ENCODE results near the gene KIAA0513.

Gene KIAA0513

DNA sequence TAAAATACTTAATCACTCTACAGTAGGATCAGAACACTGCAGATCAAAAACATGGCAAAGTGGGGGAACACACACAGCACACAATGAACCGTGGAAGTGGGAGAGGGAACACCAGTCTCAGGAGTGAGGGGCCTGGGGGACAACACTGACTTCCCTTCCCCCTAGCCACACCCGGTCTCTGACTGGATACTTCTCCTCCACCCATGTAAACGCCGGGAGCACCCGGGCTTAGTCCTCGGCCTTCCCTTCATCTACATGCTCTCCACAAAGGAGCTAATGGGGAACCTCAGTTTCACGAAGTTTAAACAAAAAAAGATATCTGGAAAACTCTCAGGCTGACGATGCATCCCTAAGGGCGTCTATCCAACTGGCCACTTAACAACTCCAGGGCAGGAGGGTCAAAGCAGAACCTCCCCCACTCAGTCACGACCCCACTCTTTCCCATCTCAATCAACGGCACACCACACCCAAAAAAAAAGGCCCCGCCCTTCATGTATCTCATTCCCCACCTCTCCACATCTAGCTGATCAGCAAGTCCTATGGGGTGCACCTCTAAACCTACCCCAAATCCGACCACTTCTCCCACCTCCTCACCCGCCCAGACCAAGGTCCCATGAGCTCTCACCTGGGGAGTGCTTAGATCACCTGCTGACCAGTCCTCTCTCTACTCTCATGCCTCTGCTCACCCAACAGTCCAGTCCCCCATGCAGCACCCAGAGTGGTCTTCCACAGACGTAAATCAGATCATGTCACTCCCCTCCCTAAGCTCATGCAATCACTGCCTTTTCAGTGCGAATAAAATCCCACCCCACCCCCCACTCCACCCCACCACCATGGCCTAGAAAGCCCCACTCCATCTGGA is 23.6 kb upstream of the KIAA0513 start:
- in situ Hi-C loops (cut with MboI; ENCODE audit: low sequenced_read_pairs) = no loop called here

DNA sequence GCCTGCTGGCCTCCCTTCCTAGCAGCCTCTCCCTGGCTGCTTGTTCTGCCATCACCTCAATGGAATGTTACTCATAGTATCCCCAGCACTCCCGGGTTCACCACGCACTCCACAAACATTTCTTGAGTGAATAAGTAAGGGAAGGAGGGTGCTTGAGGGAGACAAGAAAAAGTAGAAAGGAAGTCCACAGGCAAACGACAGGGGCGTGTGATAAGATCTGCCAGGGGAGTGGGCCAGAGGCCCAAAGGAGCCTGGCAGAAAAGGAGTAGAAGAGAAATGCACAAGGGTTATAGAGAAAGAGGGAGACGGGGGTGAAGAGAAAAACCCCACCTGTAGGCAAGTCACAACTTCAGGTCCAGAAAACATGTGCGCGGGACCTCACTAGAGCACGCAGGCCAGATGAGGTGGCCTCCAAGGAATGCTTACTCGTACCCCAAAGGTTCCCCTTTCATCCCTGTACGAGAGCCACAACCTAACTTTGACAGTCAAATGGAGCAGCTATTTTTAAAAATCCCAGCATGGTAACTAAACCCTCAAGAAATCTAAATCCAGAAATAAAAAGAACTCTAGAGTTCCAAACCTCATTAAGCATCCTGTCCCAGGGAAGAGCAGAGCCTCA is 22.9 kb upstream of the KIAA0513 start:
- in situ Hi-C loops (cut with MboI; ENCODE audit: low sequenced_read_pairs) = no loop called here

- in situ Hi-C loops (cut with MboI; ENCODE audit: low sequenced_read_pairs) = no loop called here
Measured at GRCh38 chr16:85005285-85006069, 22.1 kb upstream of the KIAA0513 start.

GRCh38 chr16:85006639-85007038 is 21.0 kb upstream of the KIAA0513 start:
- in situ Hi-C loops (cut with MboI; ENCODE audit: low sequenced_read_pairs) = no loop called here

GRCh38 chr16:85007496-85008214 is 19.9 kb upstream of the KIAA0513 start:
- in situ Hi-C loops (cut with MboI; ENCODE audit: low sequenced_read_pairs) = no loop called here

DNA sequence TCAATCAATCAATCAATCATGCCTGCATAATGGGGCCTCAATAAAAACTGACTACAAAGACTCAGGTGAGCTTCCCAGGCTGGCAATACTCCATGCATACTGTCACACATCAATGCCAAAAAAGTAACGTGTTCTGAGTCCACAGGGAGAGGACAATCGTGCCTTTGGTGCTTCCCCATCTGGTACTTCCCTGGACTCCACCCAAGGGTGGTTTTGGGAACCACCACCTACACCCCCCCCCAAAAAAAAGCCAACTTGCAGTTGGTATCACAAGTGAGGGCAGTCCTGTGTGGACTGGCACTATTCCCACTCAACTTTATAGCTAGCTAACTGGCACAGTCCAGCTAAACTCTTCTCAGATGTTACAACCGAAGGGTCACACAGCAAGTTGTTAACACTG is 19.3 kb upstream of the KIAA0513 start:
- in situ Hi-C loops (cut with MboI; ENCODE audit: low sequenced_read_pairs) = no loop called here

DNA sequence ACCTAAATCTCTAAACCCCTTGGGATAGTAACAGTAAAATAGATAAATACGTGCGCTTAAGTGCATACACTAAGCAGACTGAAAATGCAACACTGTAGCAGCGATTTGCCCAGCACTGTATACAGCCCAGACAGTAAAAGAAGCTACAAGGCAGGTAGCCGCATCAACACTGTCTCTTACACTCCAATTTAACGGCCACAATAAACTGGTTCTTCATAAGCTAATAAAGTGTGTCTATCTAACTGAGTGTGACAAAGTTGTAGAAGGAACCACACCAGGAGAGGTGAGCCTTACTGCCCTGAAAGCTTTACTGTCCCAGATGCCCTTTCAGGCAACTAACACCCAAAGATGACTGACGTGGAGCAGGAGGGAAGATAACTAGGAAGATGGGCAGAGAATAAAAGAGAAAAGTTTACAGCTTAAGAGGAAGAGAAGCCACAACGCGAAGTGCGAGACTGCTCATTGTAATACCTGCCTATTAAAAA is 17.1 kb upstream of the KIAA0513 start:
- in situ Hi-C loops (cut with MboI; ENCODE audit: low sequenced_read_pairs) = no loop called here

GRCh38 chr16:85010931-85011845 is 16.4 kb upstream of the KIAA0513 start, which contains the start of gene ZDHHC7:
ZDHHC7 (minus strand) TSS chr16:85011535; CDS start chr16:84990618, 20,917 bp downstream.
- in situ Hi-C loops (cut with MboI; ENCODE audit: low sequenced_read_pairs) = no loop called here

DNA sequence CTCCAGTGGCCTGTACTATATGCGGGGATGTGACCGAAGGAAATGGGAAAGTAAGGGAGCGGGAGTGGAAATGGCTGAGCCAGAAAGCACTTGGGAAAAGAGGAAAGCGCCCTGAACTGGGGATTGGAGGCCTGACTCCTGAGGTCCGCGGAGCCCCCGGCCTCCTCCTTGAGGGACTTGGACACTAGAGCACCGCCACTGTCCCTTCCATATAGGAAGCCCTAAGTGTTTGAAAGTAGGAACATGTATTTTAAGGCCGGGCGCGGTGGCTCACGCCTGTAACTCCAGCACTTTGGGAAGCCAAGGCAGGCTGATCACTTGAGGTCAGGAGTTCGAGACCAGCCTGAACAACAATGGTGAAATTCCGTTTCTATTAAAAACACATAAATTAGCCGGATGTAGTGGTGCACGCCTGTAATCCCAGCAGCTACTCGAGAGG is 15.7 kb upstream of the KIAA0513 start:
- in situ Hi-C loops (cut with MboI; ENCODE audit: low sequenced_read_pairs) = no loop called here

GRCh38 chr16:85014311-85014710 is 13.3 kb upstream of the KIAA0513 start:
- in situ Hi-C loops (cut with MboI; ENCODE audit: low sequenced_read_pairs) = no loop called here

GRCh38 chr16:85015481-85016187 is 12.0 kb upstream of the KIAA0513 start:
- in situ Hi-C loops (cut with MboI; ENCODE audit: low sequenced_read_pairs) = no loop called here

DNA sequence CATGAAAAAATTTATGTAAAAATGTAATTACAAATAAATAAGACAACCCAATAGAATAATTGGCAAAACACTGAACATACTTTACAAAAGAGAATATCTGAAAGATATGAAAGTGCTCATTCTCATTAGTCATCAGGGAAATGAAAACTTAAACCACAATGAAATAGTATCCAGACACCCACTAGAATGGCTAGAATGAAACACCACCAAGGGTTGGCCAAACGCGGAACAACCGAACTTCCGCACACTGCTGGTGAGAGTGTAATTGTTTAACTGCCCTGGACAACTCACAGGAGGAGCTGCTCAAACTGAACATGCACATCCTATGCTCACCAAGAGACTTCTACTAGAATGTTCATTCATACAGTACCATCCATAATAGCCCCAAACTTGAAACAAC is 10.4 kb upstream of the KIAA0513 start:
- in situ Hi-C loops (cut with MboI; ENCODE audit: low sequenced_read_pairs) = no loop called here

- in situ Hi-C loops (cut with MboI; ENCODE audit: low sequenced_read_pairs) = no loop called here
Measured at GRCh38 chr16:85017633-85018032, 10.0 kb upstream of the KIAA0513 start.

- in situ Hi-C loops (cut with MboI; ENCODE audit: low sequenced_read_pairs) = no loop called here
Measured at GRCh38 chr16:85018529-85019236, 8.9 kb upstream of the KIAA0513 start.

GRCh38 chr16:85019659-85020245 is 7.8 kb upstream of the KIAA0513 start:
- in situ Hi-C loops (cut with MboI; ENCODE audit: low sequenced_read_pairs) = no loop called here

DNA sequence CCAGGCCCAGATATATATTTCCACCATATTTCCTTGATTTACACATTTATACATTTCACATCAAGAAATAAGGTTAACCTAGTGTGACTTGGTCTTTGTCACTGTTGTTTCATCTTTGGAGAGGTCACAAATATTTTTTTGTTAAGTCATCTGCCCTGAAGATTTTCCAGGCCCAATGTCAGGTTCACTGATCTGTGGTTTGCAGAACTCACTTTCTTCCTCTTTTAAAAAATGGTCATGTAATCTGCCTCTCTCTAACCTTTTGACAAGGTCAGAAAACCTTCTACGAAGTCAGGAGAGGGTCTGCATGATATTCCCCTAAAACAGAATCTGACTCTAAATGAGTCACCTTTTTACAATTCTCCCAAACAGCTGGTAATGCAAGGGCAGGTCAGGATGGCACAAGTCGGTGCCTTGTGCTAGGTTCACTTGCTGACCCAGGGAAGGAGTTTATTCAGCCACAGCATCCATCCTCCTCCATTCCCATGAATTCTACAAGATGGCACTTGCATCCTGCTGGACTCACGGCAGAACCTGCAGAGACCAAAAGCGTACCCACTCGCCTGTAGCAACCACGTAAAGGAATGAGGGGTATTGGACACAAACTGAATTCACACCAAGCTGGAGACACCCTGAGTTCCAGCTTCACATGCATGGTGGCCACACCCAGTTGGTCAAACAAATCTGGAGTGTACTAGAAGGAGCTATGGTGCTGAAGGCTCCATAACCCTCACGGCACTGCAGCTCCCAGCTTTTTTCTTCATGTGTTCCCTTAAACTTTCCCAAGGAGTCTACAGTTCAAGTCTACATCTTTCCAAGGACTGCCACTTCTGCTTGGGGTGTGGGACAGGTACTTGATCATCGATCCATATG is 1.6 kb upstream of the KIAA0513 start:
- in situ Hi-C loops (cut with MboI; ENCODE audit: low sequenced_read_pairs) = no loop called here

GRCh38 chr16:85026703-85027102 is 892 bp upstream of the KIAA0513 start:
- in situ Hi-C loops (cut with MboI; ENCODE audit: low sequenced_read_pairs) = no loop called here

All from HL-60/S4 (cell line).